Hippocampal formation (tissue), 2 donors: Measurements from ENCODE around the gene WNT8A.

Experiments used
- DNase-seq, 2 donors: peaks; one replicate each; lab custom pipeline; 2025; lab: John Stamatoyannopoulos, UW

WNT8A gene

GRCh38 chr5:138140268-138140667, 56.4 kb downstream of the WNT8A start:
- DNase-seq, result no peak
